ENCODE measurements around the gene GNAO1. TPM values are rescaled to one million over a fixed set of nuclear protein-coding genes. Genes with fewer than 3 reads are reported as not detected.

GNAO1 gene
- total and polyA plus RNA-seq, 9 of the 15 experiments (the other 6 are each of a cell fraction or from before 2014, with no cell fraction given), result 0.07 to 0.42 (median 0.08) TPM; not detected in 5

- no peak for TF ChIP-seq HNRNPH1 (optimal IDR thresholded peaks at IDR 0.05; ENCODE audit: low read depth, low read length)
- TF ChIP-seq RCOR1 (IDR thresholded peaks at IDR 0.05; ENCODE audit: borderline replicate concordance in 1 of 2, low read depth in 2 of 2, low read length in 2 of 2), result peak in 1 of 2 experiments; percentile 83; a peak in 3 of 4 replicates
- no peak for TF ChIP-seq KDM5B (IDR thresholded peaks at IDR 0.05; ENCODE audit: insufficient replicate concordance, low read depth, low read length)
- no peak for TF ChIP-seq ZNF740 (CRISPR knock-in tag; IDR thresholded peaks at IDR 0.05)
- TF ChIP-seq ZNF740 (tag; IDR thresholded peaks at IDR 0.05), result no peak
- no peak for TF ChIP-seq NONO (IDR thresholded peaks at IDR 0.05; ENCODE audit: low read depth in 2 of 2, low read length in 1 of 2)
- no peak for TF ChIP-seq XRCC3 (IDR thresholded peaks at IDR 0.05)
- peak; percentile 53; the same call in 1 of the 2 replicates for TF ChIP-seq TARDBP (IDR thresholded peaks at IDR 0.05)
- peak; percentile 31 for TF ChIP-seq HMGN3 (IDR thresholded peaks at IDR 0.05; ENCODE audit: borderline replicate concordance, extremely low read depth, insufficient read length, low read depth, low read length)
- no peak for TF ChIP-seq ARID3B (CRISPR knock-in tag; IDR thresholded peaks at IDR 0.05; ENCODE audit: borderline replicate concordance)
- TF ChIP-seq SRF (CRISPR knock-in tag; IDR thresholded peaks at IDR 0.05), result no peak
- peak in 1 of 2 experiments; percentile 63; a peak in 1 of 4 replicates for TF ChIP-seq ARNT (IDR thresholded peaks at IDR 0.05)
- no peak for TF ChIP-seq ZFP1 (CRISPR knock-in tag; IDR thresholded peaks at IDR 0.05)
- no peak for TF ChIP-seq ZNF507 (tag; conservative IDR thresholded peaks at IDR 0.05)
- no peak for TF ChIP-seq TRIM25 (IDR thresholded peaks at IDR 0.05; ENCODE audit: borderline replicate concordance)
- no peak for TF ChIP-seq FOXJ3 (CRISPR knock-in tag; IDR thresholded peaks at IDR 0.05)
- TF ChIP-seq DMBX1 (CRISPR knock-in tag; IDR thresholded peaks at IDR 0.05; ENCODE audit: borderline replicate concordance), result no peak
- TF ChIP-seq USF2 (CRISPR knock-in tag; IDR thresholded peaks at IDR 0.05), result no peak
These were observed 87.0 kb downstream of the GNAO1 start (continued) for GRCh38 chr16:56278196-56278855.
